DMS53 treated with DMSO at 0.1 percent for 48 hours (cell line): Measurements from ENCODE around the gene OVCH2.
"Not testable (repeated sequence)": the region's sequence is repeated elsewhere in the genome, so short reads cannot be mapped to it uniquely, and the experiment has no call there.

Experiments used
- DNase-seq: peaks from one replicate; lab custom pipeline; 2025; ENCODE audit not compliant: unreplicated experiment; lab: John Stamatoyannopoulos, UW

Gene OVCH2

DNA sequence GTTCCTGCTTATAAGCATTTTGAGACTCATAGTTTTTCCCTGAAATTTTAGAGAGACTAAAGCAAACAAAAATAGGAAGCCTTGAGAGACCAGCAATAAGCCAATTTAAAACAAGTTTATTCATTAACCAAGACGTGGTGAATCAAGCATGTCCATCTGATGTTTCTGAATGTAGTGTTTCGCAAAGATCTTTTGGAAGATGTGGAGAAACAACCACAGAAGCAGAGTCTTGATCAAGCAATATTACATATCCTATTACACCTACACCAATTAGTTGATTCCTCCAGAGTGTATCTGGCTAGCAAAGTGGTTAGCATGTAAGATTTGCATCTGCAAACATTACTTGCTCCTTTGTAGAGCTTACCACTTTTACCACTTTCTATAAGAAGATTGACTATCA is at the start of gene OVCH2:
Gene OVCH2, minus strand, starts transcription at position 101 of the 400 bp plus-strand sequence. Its CDS starts 83 bp downstream, at position 18.
- DNase-seq = no peak

DNA sequence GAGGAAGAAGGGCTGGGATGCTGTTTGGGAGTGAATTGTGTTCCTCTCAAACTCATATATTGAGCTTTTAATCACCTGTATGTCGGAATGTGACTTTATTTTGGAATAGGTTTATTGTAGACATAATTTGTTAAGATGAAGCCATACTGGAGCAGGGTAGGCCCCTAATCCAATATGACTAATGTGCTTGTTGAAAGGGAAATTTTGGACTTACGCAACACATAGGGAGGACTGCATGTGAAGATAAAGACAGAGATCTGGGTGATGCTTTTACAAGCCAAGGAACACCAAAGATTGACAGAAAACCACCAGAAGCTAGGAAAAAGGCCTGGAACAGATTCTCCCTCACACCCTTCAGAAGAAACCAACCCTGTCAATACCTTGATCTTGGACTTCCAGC is 43.2 kb upstream of the OVCH2 start:
- DNase-seq = no peak

DNA sequence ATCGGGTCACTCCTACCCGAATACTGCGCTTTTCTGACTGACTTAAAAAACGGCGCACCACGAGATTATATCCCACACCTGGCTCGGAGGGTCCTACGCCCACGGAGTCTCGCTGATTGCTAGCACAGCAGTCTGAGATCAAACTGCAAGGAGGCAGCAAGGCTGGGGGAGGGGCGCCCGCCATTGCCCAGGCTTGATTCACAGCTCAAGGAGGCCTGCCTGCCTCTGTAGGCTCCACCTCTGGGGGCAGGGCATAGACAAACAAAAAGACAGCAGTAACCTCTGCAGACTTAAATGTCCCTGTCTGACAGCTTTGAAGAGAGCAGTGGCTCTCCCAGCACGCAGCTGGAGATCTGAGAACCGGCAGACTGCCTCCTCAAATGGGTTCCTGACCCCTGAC is 28.5 kb upstream of the OVCH2 start:
- DNase-seq = not testable (repeated sequence)

GRCh38 chr11:7714786-7715185 is 8.5 kb upstream of the OVCH2 start:
- no peak for DNase-seq

DNA sequence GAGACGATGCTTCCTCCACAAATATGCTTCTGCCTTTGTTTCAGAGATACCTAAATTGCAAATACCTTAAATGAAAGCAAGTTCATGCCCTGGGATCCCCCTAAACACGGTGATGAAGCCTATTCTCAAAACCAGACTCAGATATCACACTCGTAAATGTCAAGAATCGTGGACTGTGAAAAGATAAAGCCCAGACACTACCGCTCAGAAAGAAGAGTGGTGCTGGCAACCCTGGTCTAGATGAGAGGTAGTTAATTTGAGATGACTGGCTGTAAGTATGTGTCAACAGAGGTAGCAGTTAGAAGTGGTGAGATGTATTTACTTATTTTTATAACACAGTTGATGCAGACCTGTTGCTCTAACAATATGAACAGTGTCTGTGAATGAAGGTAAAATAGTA is 2.5 kb downstream of the OVCH2 start:
- no peak for DNase-seq

DNA sequence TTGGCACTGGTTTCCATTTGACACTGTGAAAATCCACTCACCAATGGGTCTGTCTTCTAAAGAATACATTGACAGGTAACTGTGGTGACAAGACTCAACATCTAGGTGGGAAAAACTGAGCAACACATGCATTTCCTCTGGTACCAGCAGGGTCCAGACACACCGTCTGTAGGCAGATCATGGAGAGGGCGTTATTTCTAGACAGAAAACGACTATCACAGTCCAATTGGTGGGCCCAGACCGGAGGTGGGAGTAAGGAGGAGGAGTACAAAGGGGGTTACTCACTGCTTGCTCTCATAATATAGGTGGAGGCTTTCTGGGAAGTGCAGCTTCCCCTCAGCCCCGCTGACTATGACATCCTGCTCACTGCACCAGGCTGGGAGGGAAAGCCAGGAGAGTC is 9.9 kb downstream of the OVCH2 start:
- no peak for DNase-seq

DNA sequence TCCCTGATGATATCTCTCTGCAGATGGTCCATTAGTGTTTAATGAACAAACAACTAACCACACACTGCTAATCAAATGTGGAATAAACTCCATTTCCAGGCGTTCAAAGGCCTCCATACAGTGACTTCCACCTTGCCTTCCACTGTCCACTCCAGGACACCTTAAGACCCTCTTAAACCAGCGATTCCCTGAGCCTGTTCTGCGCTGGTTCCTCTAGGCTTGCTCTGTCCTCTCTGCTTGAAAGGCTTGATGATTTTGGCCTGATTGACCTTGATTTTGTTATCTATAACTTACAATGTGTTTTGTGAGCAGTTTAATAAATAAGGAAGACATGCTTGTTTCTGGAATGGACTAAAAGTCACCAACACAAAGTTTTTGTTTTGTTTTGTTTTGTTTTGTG is 12.0 kb downstream of the OVCH2 start:
- no peak for DNase-seq

DNA sequence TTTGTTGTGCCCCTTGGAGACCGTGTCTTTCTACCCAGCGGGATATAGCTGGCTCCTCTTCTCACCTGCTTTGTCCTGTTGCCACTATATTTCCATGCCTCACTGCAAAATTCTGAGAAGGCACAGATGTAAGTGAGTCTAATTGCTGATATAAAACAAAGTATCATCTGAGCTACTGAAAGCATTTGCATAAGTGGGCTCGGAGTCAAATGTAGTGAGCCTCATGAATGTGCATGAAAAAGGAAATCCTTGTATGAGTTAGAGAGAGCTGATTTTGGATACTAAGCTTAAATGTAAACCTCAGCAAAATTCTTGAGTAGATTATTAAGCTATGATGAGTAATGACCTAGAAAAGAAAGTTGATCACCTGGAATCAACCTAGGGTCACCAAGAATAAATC is 13.9 kb downstream of the OVCH2 start:
- DNase-seq = no peak

DNA sequence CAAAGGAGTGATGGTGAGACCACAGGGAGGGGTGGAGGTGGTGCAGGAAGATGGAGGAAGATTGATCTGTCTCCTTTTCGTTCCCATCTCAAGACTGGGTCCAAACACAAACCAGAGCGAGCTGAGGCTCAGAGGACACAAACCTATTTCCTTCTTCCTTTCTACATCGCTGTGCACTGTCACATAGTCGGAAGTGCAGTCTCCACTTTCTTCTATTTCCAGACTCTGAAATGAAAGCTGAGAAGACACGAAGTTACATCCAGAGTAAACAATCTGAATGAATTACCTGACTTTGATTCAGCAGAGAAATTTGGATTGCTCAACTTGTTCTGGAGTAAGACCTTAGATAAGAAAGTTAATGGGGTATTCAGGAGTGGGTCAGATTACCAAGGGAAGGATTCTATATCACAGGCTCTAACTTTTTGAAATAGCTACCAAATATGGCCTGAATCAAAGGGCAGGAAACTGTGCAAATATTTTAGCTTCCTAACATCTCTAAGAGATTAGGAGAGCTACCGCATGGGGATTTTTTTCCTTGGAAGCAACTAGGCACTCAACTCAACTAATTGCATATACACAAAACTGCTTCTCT is 14.4 kb downstream of the OVCH2 start:
- no peak for DNase-seq

GRCh38 chr11:7690648-7691047 is 15.6 kb downstream of the OVCH2 start:
- DNase-seq = no peak

DNA sequence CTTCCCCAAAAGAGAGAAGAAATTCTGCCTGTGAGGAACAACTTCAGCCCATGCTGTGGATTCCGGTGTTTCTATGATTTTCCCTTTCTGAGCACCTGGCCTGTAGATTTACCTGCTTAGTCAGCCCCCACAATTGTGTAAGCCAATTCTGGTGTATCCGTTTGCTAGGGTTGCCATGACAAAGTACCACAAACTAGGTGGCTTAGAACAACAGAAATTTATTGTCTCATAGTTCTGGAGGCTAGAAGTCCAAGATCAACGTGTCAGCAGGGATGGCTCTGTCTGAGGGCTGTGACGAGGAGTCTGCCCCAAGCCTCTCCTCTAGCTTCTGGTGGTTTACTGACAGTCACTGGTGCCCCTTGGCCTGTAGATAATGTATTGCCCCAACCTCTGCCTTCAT is 17.0 kb downstream of the OVCH2 start:
- no peak for DNase-seq

DNA sequence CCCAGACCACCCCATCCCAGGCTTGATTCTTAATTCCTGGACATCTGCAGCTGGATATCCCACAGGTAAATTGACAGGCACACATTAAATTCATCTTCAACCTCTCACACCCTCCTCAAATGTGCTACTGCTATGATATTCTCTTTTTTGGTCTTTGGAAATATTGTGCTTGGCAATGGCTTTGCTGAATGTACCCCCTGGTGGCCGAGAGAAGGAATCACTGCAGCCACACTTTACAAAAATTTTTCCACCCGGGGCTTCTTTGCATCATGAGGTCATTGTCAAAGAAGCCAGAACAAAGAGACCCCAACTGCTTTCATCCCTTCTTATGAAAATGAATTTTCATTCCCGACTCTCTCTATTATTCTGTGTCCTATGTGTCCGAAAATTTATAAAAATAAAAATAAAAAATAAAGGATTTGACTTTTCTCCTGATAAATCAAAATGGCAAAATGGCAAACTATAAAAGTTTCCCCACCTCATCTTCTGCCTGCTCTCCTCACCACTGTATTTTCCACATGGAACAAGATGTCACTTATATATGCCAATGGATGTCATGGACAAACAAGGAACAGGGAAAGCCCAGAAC is 17.9 kb downstream of the OVCH2 start:
- DNase-seq = peak; percentile 21

- no peak for DNase-seq
Measured at GRCh38 chr11:7687386-7687785, 18.9 kb downstream of the OVCH2 start.

DNA sequence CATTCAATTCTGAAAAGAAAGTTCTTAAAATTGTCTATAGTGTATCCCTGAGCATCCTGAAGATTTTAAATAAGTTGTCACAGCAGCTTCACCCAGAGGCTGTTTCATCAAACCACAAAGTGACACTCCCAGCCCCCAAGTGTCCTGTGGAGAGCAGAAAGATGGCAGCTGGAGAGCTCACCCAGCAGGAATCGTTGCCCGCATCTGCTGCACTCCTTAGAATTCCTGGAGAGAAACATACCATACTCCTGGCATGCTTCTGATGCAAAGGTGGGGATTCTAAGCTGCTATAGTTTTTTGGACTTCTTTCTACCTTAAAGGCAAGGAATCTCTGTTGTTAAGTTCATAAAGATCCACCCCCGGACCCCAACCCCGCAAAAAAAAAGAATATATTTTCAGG is 19.5 kb downstream of the OVCH2 start:
- DNase-seq = no peak

- DNase-seq = no peak
Measured at GRCh38 chr11:7683571-7683970, 22.7 kb downstream of the OVCH2 start.

GRCh38 chr11:7677796-7678201 is 28.5 kb downstream of the OVCH2 start:
- DNase-seq = no peak

DNA sequence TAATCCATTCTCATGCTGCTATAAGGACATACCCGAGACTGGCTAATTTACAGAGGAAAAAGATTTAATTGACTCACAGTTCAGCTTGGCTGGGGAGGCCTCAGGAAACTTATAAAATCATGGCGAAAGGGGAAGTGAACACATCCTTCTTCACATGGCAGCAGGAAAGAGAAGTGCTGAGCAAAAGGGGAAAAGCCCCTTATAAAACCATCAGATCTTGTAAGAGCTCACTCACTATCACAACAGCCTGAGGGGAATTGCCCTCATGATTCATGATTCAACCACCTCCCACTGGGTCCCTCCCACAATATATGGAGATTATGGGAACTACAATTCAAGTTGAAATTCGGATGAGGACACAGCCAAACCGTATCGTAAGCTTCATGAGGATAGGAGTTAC is 29.2 kb downstream of the OVCH2 start:
- DNase-seq = no peak

DNA sequence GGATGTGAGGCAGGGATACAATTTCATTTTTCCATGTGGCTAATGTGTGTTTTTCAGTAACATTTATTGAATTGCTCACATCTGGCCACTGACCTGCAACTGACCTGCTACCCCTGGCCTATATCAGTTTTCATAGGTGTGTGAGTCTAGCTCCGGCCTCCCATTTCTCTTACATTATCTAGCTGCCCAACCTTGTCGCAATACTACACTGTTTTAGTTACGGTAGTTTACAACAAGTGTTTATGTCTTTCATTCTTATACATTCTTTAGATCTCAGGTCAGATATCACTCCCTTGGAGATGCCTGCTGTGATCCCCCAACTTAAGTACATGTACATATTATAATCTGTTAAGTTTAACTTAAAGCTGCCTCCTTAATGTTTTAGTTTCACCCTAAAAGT is 30.6 kb downstream of the OVCH2 start:
- DNase-seq = no peak

GRCh38 chr11:7673724-7674434 is 32.4 kb downstream of the OVCH2 start:
- DNase-seq = peak; percentile 11

DNA sequence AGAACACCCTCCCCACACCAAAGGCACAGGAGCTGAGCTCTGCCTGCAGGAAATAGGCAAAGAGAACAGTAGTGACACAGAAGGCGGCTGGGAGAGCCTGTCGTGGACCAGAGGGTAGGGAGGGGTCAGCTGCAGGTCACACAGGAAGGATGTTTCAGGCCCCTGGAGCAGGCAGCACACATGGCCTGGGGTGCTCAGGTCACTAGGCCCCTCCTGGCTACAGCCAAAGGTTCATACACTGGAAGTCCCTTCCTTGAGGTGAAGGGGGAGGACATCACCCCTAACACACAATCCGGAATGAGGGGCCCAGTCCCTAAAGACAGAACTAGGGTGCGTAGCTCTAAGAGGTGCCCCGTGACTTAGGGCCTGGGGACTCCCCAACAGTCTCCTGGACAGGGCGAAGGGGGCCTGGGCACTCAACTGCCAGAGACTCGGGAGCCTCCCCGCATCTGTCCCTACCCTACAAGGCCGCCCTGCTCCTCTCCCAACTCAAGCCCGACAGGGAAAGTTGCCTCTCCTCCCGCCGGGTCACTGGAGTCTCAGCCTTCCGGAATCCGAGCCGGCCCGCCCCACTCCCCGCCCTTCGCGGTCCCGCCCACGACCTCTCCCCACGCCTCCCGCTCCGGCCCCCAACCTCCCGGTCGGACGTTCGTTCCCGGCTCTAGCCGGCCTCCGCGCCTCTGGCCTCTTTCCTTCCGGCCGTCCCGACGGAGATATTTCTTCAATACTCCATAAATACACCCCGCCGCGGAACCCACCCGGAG is 33.1 kb downstream of the OVCH2 start, which contains the start of gene CYB5R2:
Gene CYB5R2, minus strand, starts transcription at position 541 of the 764 bp plus-strand sequence. CDS start 675 bp downstream, outside the sequence.
- peak; percentile 41 for DNase-seq

- no peak for DNase-seq
Measured at GRCh38 chr11:7672276-7672959, 33.9 kb downstream of the OVCH2 start.
